Cardiac muscle cell (in vitro differentiated cells and primary cell): Measurements from ENCODE around the gene KRT2. TPM values are rescaled to one million over a fixed set of nuclear protein-coding genes. Genes with fewer than 3 reads are reported as not detected.

ENCODE experiments used
- DNase-seq, 2 donors: peaks; one replicate each; pipeline versions ENCODE4 v3.0.0 to v3.0.0-alpha.2; 2010 to 2017; ENCODE audit warnings: low read depth in 1 of 2, low spot score in 1 of 2
- H3K27ac ChIP-seq: fragments of 200-600 bp; sonication (generic); 2 replicates; pipeline ENCODE4 v1.5.1; 2016
- H3K27me3 ChIP-seq: fragments of 200-600 bp; sonication (generic); 2 replicates; pipeline ENCODE4 v1.6.0; 2016; ENCODE audit warnings: control low read depth
- H3K36me3 ChIP-seq: fragments of 200-600 bp; sonication (generic); 2 replicates; pipeline ENCODE4 v1.5.1; 2016; ENCODE audit warnings: control low read depth
- H3K4me1 ChIP-seq: fragments of 200-600 bp; sonication (generic); 2 replicates; pipeline ENCODE4 v1.8.1; 2017; ENCODE audit warnings: low read depth, mild to moderate bottlenecking, mixed run types
- H3K4me3 ChIP-seq: fragments of 200-600 bp; sonication (generic); 2 replicates; pipeline ENCODE4 v1.5.1; 2016; ENCODE audit warnings: mild to moderate bottlenecking
- H3K9me3 ChIP-seq: fragments of 200-600 bp; sonication (generic); 2 replicates; pipeline ENCODE4 v1.5.1; 2017; ENCODE audit warnings: low read depth, mild to moderate bottlenecking, control low read depth
- polyA plus RNA-seq: library from polyadenylated mRNA; unstranded; fragments of >200 nt; fragmentation: Nextera tagmentation; extraction: Ambion mirVana; gene quantifications from 2 replicates; pipeline ENCODE4 v1.2.1, GENCODE V29; 2016
- total RNA-seq: library from RNA; depleted of rRNA; stranded (reverse); fragments of >200 nt; gene quantifications from 2 replicates; pipeline ENCODE4 v1.2.3, GENCODE V29; 2016
- TF ChIP-seq, protein P1 (sequence below): IDR thresholded peaks from 2 replicates; pipeline ENCODE4 v1.5.1; 2012; ENCODE audit warnings: low read depth, mild to moderate bottlenecking, low read length

The KRT2 gene
- total and polyA plus RNA-seq, 2 experiments from 2014 or later: not detected

DNA sequence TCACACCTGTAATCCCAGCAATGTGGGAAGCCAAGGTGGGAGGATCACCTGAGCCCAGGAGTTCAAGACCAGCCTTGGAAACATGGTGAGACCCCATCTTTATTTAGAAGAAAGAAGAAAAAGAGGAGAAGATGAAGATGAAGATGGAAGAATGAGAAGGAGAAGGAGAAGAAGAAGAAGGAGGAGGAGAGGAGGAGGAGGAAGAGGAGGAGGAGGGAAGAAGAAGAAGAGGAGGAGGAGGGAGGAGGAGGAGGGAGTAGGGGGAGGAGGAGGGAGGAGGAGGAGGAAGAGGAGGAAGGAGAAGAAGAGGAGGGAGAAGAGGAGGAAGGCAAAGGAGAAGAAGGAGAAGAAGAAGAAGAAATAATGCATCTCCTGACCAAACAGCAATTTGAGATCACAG lies 37.2 kb upstream of the KRT2 start:
- Histone ChIP-seq H3K9me3 (no peaks in the 10 kb centered on the region), H3K4me3 (no peak overlapping the region), H3K4me1 (no peaks in the 10 kb centered on the region), H3K36me3 (no peaks in the 10 kb centered on the region), H3K27me3 (peaks cover 78% of the 10 kb centered on the region), H3K27ac (no peak overlapping the region)
- DNase-seq: no peak
- TF ChIP-seq, protein P1, sequence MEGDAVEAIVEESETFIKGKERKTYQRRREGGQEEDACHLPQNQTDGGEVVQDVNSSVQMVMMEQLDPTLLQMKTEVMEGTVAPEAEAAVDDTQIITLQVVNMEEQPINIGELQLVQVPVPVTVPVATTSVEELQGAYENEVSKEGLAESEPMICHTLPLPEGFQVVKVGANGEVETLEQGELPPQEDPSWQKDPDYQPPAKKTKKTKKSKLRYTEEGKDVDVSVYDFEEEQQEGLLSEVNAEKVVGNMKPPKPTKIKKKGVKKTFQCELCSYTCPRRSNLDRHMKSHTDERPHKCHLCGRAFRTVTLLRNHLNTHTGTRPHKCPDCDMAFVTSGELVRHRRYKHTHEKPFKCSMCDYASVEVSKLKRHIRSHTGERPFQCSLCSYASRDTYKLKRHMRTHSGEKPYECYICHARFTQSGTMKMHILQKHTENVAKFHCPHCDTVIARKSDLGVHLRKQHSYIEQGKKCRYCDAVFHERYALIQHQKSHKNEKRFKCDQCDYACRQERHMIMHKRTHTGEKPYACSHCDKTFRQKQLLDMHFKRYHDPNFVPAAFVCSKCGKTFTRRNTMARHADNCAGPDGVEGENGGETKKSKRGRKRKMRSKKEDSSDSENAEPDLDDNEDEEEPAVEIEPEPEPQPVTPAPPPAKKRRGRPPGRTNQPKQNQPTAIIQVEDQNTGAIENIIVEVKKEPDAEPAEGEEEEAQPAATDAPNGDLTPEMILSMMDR: no peak

DNA sequence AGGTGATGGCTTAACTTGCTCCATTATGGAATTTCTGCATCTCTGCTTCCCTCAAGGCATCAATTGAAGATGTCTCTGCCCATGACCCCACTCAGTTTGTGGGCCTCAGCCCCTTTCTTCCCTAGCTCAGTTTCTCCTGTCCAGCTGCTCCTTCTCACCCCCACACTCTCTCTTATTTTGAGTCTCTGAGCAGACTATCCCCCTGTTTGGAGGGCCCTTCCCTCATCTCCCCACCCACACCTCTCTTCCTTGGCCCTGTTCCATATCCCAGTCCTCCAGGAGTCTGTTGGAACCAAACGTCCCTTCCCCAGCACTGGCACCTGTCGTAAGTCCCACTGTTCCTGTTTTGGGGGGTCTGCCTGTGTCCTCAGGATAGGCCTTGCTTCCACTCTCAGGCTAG lies 36.5 kb upstream of the KRT2 start:
- Histone ChIP-seq H3K27ac (no peak overlapping the region), H3K27me3 (peaks cover 83% of the 10 kb centered on the region), H3K4me1 (no peaks in the 10 kb centered on the region), H3K36me3 (no peaks in the 10 kb centered on the region), H3K4me3 (no peak overlapping the region), H3K9me3 (no peaks in the 10 kb centered on the region)
- DNase-seq: no peak
- TF ChIP-seq, protein P1: no peak

DNA sequence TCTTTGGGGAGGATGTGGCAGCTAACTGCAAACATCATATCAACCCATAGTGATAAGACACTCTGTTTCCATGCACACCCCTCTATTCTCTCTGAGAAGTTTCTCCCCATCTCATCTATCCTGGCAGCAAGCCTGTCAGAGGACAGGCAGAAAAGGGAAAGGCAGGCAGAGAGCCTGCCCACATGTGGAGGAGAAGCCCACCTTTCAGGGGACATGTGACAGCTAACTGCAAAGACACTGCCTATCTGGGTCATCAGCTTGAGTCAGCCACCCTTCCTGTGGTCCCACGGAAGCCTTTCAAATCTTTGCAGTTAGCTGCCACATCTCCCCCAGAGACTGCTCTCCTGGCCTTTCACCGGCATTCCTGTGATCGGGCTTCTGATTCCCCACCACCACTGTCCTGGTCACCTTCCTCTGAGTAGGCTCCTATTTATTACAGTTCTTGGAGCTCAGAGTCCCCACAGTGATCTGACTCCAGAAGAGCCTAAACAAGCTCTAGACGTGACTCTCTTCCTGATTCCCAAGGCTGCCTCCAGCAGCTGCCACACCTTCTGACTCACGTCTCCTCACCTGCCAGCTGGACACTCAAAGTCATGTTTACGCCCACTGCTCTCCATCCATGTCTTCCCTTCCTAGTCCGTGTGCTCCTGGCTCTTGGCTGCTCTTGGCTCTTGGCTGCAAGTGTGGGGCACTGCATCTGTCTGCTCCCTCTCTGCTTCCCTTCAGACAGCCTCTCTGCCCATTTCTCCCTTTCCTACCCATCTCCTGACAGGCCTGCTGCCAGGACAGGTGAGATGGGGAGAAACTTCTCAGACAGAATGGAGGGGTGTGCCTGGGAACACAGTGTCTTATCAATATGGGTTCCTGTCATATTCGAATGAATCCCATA lies 35.7 kb upstream of the KRT2 start:
- Histone ChIP-seq H3K27me3 (peaks cover 83% of the 10 kb centered on the region), H3K4me3 (no peak overlapping the region), H3K27ac (no peak overlapping the region), H3K9me3 (no peaks in the 10 kb centered on the region), H3K4me1 (no peaks in the 10 kb centered on the region), H3K36me3 (no peaks in the 10 kb centered on the region)
- TF ChIP-seq, protein P1: no peak
- DNase-seq: no peak

DNA sequence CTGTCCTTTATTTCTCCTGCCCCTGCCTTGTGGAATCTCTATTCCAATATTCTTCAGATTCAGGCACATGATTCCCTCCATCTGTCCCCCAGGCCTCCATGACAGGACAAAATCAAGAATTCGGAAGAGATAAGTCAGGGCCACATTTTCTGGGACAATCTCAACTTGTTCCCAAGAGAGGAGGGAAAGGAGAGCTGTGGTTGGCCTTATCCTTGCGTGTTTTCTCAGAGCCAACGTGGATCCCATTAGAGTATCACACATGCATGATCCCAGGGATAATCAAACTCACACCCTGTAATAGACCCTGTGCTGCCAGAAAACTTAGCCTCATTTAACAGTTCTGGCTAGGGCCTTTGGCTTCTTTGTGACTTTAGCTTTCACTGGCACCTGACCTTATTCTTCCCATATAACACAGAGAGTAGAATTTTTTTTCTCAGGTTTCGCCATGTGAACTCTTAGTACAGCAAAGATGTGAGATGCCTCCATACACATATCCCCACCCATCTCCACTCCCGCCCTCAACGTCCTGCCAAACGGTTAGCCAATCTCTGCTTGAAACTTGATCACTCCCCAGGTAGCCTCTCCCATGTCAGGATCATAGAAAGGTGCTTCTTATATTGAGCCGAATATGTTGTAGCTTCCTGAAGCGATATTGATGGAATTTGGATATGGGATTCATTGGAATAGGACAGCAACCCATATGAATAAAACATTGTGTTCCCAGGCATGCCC lies 34.9 kb upstream of the KRT2 start:
- Histone ChIP-seq H3K4me3 (no peak overlapping the region), H3K36me3 (no peaks in the 10 kb centered on the region), H3K9me3 (no peaks in the 10 kb centered on the region), H3K27me3 (peaks cover 76% of the 10 kb centered on the region), H3K4me1 (no peaks in the 10 kb centered on the region), H3K27ac (no peak overlapping the region)
- TF ChIP-seq, protein P1: no peak
- no peak for DNase-seq

DNA sequence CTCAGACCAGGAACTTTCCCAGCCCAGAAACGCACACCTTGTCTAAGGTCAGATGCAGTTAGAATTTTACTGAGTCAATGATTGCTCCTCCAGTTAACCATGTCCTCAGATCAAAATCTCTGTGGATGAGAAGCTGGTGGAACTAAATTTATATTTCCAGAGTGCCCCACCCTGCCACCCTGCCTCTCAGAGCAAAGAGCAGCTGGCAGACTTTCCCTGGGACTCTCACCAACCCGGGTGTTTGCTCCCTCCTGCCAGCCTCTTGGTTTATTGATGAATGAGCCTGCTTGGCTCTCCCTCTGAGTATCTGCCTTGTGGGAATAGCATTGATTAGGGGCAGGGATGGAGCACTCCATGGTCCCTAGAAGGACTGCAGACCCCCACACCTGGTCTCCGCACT lies 34.1 kb upstream of the KRT2 start:
- DNase-seq: no peak
- Histone ChIP-seq H3K9me3 (no peaks in the 10 kb centered on the region), H3K36me3 (no peaks in the 10 kb centered on the region), H3K27ac (no peak overlapping the region), H3K4me1 (no peaks in the 10 kb centered on the region), H3K27me3 (peaks cover 69% of the 10 kb centered on the region), H3K4me3 (no peak overlapping the region)
- TF ChIP-seq, protein P1: no peak
